ENCODE measurements around the gene ZRANB3. TPM values are rescaled to one million over a fixed set of nuclear protein-coding genes. Genes with fewer than 3 reads are reported as not detected.
"Not testable (repeated sequence)": the region's sequence is repeated elsewhere in the genome, so short reads cannot be mapped to it uniquely, and the experiment has no call there.

Gene ZRANB3
- total RNA-seq, 2 donors from 2014 or later: 8.6 to 20.0 TPM

DNA sequence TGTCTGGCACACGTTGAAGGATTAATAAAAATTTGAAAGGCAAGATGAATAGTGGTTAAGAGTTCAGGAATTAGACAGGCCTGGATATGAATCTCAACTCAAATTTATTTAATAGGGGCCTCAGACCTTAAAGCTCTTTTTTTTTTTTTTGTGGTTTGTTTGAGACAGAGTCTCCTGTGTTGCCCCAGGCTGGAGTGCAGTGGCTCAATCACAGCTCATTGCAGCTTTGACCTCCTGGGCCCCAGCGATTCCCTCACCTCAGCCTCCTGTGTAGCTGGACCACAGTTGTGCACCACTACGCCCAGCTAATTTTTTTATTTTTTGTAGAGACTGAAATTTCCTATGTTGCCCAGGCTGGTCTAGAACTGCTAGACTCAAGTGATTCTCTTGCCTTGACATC lies 3.0 kb downstream of the ZRANB3 start:
- no peak overlapping the region for H3K27ac Mint-ChIP-seq
- peaks cover 8% of the 10 kb centered on the region for H3K4me1 Mint-ChIP-seq
- no peaks in the 10 kb centered on the region for H3K9me3 Mint-ChIP-seq
- no peaks in the 10 kb centered on the region for H3K27me3 Mint-ChIP-seq
- peaks cover 9% of the 10 kb centered on the region for H3K36me3 Mint-ChIP-seq (ENCODE audit: low read depth)
- H3K4me3 Mint-ChIP-seq: no peak overlapping the region
- ATAC-seq (replicated peaks): no peak

DNA sequence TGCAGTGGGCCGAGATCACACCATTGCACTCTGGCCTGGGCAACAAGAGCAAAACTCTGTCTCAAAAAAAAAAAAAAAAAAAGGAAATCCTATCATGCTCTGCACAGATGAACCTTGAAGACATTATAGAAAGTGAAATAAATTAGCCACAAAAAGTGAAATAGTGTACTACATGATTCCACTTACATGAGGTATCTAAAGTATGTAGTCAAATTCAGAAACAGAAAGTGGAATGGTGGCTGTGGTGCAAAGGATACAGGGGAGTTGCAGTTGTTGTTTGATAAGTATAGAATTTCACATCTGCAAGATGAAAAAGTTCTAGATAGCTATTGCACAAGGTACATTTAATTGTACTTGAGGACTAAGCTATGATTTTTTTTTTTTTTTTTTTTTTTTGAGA lies 5.2 kb downstream of the ZRANB3 start:
- H3K27me3 Mint-ChIP-seq: no peaks in the 10 kb centered on the region
- H3K4me3 Mint-ChIP-seq: no peak overlapping the region
- no peak overlapping the region for H3K27ac Mint-ChIP-seq
- peaks cover 4% of the 10 kb centered on the region for H3K4me1 Mint-ChIP-seq
- peaks cover 9% of the 10 kb centered on the region for H3K36me3 Mint-ChIP-seq (ENCODE audit: low read depth)
- H3K9me3 Mint-ChIP-seq: no peaks in the 10 kb centered on the region
- ATAC-seq (replicated peaks): no peak

DNA sequence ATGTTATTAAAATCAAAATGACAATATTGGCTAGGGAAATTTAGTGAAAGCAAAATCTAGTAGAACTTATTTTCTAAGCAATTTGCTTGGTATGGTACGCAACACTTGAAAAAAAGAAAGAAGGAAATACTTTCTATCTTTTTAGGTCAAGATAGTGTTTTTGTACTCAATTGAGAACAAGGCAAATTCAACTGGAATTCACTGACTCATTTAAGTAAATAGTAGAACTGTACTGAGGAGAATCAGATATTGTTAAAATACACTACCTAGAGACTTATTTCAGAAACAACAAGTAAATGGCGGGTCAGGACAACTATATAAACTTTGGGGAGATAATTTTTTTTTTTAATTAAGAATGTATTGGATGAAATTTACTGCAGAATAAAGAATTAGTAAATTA lies 18.9 kb downstream of the ZRANB3 start:
- no peaks in the 10 kb centered on the region for H3K9me3 Mint-ChIP-seq
- no peak overlapping the region for H3K27ac Mint-ChIP-seq
- no peak for ATAC-seq (replicated peaks)
- H3K27me3 Mint-ChIP-seq: no peaks in the 10 kb centered on the region
- H3K4me3 Mint-ChIP-seq: no peak overlapping the region
- no peaks in the 10 kb centered on the region for H3K4me1 Mint-ChIP-seq
- no peaks in the 10 kb centered on the region for H3K36me3 Mint-ChIP-seq (ENCODE audit: low read depth)

DNA sequence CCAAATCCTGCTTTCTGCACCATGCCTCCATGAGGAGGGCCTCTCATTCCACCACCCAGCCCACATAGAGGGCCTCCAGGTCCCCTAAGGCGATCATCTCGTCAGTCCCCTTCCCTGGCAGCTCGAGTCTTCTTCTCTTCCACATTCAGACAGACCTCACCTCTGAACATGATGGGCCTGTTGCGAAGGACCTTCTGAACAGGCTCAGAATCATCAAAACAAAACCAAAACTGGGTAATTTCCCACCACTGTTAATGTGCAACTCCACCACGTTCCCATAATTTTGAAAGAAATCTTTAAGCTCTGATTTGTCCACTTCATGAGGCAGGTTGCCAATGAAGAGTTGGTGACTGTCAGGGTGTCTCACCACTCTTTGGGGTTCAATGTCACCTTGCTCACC lies 20.4 kb downstream of the ZRANB3 start:
- H3K4me1 Mint-ChIP-seq: no peaks in the 10 kb centered on the region
- H3K9me3 Mint-ChIP-seq: no peaks in the 10 kb centered on the region
- no peaks in the 10 kb centered on the region for H3K36me3 Mint-ChIP-seq (ENCODE audit: low read depth)
- H3K4me3 Mint-ChIP-seq: peak overlapping the region; percentile 11
- ATAC-seq (replicated peaks): peak; percentile 48
- no peaks in the 10 kb centered on the region for H3K27me3 Mint-ChIP-seq
- no peak overlapping the region for H3K27ac Mint-ChIP-seq

DNA sequence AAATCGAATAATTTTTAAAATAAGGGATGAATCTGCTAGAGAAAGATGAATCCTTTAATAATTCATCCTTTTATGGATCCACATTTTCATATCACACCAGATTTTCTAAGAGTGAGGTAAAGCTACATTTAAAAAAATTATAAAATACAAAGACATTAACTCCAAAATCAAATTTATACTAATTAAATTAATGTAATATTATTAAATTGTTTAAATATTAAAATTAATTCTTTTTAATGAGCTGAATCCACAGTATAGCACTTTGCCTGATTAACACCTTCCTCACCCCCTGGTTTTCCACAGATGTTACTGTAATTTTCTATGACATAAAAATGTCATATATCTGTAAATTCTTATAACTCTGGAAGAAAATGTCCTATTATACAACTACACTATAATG lies 26.2 kb downstream of the ZRANB3 start:
- no peak overlapping the region for H3K27ac Mint-ChIP-seq
- H3K27me3 Mint-ChIP-seq: no peaks in the 10 kb centered on the region
- peaks cover 19% of the 10 kb centered on the region for H3K36me3 Mint-ChIP-seq (ENCODE audit: low read depth)
- no peaks in the 10 kb centered on the region for H3K4me1 Mint-ChIP-seq
- peaks cover under 1% of the 10 kb centered on the region for H3K9me3 Mint-ChIP-seq
- ATAC-seq (replicated peaks): no peak
- H3K4me3 Mint-ChIP-seq: no peak overlapping the region

DNA sequence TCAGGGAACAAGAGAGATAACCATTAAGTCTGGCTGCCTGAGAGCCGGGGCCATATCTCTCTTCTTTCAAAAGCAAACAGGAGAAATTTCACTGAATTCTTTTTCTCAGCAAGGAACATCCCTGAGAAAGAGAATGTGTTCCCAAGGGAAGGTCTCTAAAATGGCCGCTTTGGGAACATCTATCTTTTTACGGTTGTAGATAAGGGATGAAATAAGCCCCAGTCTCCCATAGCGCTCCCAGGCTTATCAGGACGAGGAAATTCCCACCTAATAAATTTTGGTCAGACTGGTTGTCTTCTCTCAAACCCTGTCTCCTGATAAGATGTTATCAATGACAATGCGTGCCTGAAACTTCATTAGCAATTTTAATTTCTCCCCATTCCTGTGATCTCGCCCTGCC lies 32.4 kb downstream of the ZRANB3 start:
- peaks cover 22% of the 10 kb centered on the region for H3K36me3 Mint-ChIP-seq (ENCODE audit: low read depth)
- not testable (repeated sequence) for H3K27ac Mint-ChIP-seq; H3K4me1 Mint-ChIP-seq; H3K27me3 Mint-ChIP-seq; ATAC-seq (replicated peaks); H3K4me3 Mint-ChIP-seq; H3K9me3 Mint-ChIP-seq

DNA sequence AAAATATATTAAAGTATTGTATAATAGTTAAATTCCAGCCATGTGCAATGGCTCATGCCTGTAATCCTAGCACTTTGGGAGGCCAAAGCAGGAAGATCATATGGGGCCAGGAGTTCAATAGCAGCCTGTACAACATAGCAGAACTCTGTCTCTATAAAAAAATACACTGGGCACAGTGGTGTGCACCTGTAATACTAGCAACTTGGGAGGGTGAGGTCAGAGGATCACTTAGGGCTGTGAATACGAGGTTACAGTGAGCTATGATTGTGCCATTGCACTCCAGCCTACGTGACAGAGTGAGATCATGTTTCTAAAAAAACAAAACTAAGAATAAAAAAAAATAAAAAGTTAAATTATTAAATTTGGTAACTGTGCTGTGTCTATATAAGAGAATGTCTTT lies 36.1 kb downstream of the ZRANB3 start:
- no peak overlapping the region for H3K4me3 Mint-ChIP-seq
- no peaks in the 10 kb centered on the region for H3K4me1 Mint-ChIP-seq
- H3K27ac Mint-ChIP-seq: no peak overlapping the region
- no peak for ATAC-seq (replicated peaks)
- H3K36me3 Mint-ChIP-seq (ENCODE audit: low read depth): peaks cover 8% of the 10 kb centered on the region
- H3K9me3 Mint-ChIP-seq: peaks cover 10% of the 10 kb centered on the region
- no peaks in the 10 kb centered on the region for H3K27me3 Mint-ChIP-seq

DNA sequence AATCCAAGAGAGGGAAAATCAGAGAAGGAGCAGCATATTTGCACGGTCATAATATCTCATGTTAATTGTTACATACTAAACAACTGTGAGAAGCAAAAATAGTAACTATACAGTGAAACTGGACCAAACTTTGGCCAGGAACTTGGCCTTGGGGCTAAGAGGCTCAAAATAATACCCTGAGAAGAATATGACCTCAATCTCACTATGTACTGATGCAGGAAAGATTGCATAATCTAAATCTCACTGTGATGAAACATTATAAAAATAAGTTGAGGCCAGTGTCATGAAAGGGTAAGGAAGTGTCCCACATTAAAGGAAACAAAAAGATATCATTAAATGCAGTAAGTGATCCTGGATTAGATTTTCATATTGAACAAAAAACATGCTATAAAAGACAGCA lies 36.5 kb downstream of the ZRANB3 start:
- H3K4me1 Mint-ChIP-seq: no peaks in the 10 kb centered on the region
- H3K9me3 Mint-ChIP-seq: peaks cover 7% of the 10 kb centered on the region
- ATAC-seq (replicated peaks): no peak
- H3K27me3 Mint-ChIP-seq: no peaks in the 10 kb centered on the region
- H3K36me3 Mint-ChIP-seq (ENCODE audit: low read depth): peaks cover 8% of the 10 kb centered on the region
- no peak overlapping the region for H3K27ac Mint-ChIP-seq
- H3K4me3 Mint-ChIP-seq: no peak overlapping the region

DNA sequence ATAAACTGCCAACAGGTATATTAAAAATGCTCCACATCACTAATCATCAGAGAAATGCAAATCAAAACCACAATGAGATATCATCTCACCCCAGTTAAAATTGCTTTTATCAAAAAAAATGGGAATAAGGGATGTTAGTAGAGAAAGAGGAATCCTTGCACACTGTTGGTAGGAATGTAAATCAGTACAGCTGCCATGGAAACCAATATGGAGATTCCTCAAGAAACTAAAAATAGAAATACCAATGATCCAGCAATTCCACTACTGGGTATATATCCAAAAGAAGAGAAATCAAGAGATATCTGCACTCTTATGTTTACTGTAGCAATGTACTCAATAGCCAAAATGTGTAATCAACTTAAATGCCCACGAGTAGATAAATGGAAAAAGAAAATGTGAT lies 40.6 kb downstream of the ZRANB3 start:
- H3K4me3 Mint-ChIP-seq: no peak overlapping the region
- H3K4me1 Mint-ChIP-seq: no peaks in the 10 kb centered on the region
- H3K36me3 Mint-ChIP-seq (ENCODE audit: low read depth): no peaks in the 10 kb centered on the region
- no peaks in the 10 kb centered on the region for H3K27me3 Mint-ChIP-seq
- no peaks in the 10 kb centered on the region for H3K9me3 Mint-ChIP-seq
- no peak for ATAC-seq (replicated peaks)
- H3K27ac Mint-ChIP-seq: no peak overlapping the region

DNA sequence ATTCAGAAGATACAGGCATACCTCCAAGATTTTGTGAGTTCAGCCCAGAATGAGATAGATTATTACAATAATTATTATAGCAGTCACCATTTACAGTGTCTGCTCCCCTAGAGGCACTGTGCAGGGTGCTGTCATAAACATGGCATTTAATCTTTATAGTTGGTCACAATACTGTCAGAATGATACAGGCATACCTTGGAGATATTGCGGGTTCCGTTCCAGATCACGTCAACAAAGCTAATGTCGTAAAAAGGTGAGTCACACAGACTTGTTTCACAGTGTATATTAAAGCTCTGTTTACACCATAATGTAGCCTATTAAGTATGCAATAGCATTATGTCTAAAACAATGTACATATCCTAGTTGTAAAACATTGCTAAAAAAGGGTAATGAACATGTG lies 45.6 kb downstream of the ZRANB3 start:
- Mint-ChIP-seq H3K4me3 (no peak overlapping the region), H3K9me3 (no peaks in the 10 kb centered on the region), H3K27me3 (no peaks in the 10 kb centered on the region), H3K27ac (no peak overlapping the region), H3K36me3 (ENCODE audit: low read depth) (no peaks in the 10 kb centered on the region), H3K4me1 (no peaks in the 10 kb centered on the region)
- ATAC-seq (replicated peaks): no peak

DNA sequence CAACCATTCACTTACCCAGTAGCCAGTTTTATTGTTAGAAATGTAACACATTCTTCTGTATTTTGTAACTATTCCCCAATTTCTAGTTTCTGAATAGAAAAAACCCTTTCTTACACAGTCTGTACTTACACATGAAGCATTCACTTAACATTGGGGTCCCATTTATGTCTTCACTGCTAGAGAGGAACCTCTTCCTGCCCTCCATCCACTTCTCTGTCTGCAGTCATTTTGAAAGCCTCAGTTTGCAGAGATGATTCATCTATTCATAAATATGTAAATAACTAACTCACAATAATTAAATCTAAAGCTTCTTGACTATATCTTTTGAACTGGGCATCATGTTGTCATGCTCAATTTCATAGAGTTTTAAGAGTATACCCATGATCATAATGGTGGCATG lies 55.9 kb downstream of the ZRANB3 start:
- ATAC-seq (replicated peaks): no peak
- Mint-ChIP-seq H3K9me3 (no peaks in the 10 kb centered on the region), H3K27me3 (no peaks in the 10 kb centered on the region), H3K4me3 (no peak overlapping the region), H3K36me3 (ENCODE audit: low read depth) (no peaks in the 10 kb centered on the region), H3K27ac (no peak overlapping the region), H3K4me1 (no peaks in the 10 kb centered on the region)

DNA sequence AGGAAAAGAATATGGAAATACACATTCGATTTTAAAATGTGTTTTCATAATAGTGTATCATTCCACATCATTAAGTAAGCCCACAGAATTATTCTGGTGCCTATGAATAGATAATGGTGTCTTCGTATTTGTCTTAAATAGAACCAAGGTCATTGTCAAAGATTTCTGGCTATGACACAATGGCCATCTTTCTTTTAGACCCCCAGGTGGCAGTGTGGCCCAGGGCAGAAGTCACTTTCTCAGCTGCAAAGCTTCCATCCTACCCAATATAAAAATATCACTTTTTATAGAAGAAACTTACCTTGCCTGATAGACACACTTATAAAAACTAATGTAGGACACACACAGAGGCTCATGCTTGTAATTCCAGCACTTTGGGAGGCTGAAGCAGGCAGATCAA lies 57.5 kb downstream of the ZRANB3 start:
- H3K9me3 Mint-ChIP-seq: no peaks in the 10 kb centered on the region
- no peak overlapping the region for H3K4me3 Mint-ChIP-seq
- no peaks in the 10 kb centered on the region for H3K4me1 Mint-ChIP-seq
- H3K27me3 Mint-ChIP-seq: no peaks in the 10 kb centered on the region
- ATAC-seq (replicated peaks): no peak
- no peaks in the 10 kb centered on the region for H3K36me3 Mint-ChIP-seq (ENCODE audit: low read depth)
- H3K27ac Mint-ChIP-seq: no peak overlapping the region

DNA sequence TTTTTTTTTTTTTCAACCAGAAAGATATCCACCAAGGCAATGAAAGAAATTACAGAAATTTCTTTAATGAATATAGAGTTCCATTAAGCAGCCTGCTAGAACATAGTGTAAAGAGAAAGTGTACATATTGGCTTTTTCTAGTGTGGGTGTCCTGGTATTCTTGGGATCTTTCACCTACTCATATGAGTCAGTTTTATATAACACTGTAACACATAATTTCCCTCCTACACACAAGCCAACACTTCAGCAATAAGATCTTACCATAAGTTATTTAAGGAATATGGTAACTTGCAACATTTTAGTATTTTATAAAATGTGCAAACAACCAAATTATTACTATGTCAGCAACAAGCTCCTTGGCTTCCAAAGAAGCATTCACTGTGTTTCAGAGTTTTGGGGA lies 59.9 kb downstream of the ZRANB3 start:
- H3K27ac Mint-ChIP-seq: no peak overlapping the region
- H3K4me3 Mint-ChIP-seq: no peak overlapping the region
- ATAC-seq (replicated peaks): no peak
- no peaks in the 10 kb centered on the region for H3K9me3 Mint-ChIP-seq
- no peaks in the 10 kb centered on the region for H3K27me3 Mint-ChIP-seq
- no peaks in the 10 kb centered on the region for H3K36me3 Mint-ChIP-seq (ENCODE audit: low read depth)
- H3K4me1 Mint-ChIP-seq: no peaks in the 10 kb centered on the region

DNA sequence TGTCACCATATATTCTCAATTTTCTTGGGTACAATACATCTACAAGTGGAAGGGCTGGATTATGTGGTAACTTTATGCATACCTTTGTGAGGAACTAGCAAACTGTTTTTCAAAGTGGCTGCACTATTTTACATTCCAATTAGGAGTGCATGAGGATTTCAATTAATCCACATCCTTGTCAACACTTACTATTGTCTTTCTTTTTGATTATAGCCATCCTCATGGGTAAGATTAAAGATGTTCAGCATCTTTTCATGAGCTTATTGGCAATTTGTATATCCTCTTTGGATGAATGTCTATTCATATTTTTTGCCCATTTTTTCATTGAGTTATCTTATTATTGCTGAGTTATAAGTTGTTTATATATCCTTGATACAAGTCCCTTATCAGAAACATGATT lies 73.7 kb downstream of the ZRANB3 start:
- H3K4me1 Mint-ChIP-seq: no peaks in the 10 kb centered on the region

DNA sequence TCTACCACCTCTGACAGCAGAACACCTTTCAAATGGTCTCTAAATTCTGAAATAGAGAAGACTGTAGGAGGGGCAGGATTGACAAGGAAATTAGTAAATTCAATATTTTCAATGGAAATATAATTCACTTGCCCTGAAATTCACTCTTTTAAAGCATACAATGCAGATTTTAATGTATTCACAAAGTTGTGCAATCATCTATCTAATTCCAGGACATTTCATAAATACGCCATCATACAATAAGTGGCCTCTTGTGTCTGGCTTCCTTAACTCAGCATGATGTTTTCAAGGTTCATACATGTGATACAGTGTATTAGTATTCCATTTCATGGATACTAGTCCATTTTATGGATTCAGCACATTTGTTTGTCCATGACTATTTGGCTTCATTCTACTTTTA lies 74.2 kb downstream of the ZRANB3 start:
- Mint-ChIP-seq H3K27ac (no peak overlapping the region), H3K4me3 (no peak overlapping the region), H3K27me3 (no peaks in the 10 kb centered on the region), H3K36me3 (ENCODE audit: low read depth) (peaks cover 6% of the 10 kb centered on the region), H3K4me1 (no peaks in the 10 kb centered on the region), H3K9me3 (peaks cover 10% of the 10 kb centered on the region)
- ATAC-seq (replicated peaks): no peak

More for the DNA sequence above, 73.7 kb downstream of the ZRANB3 start:
- ATAC-seq (replicated peaks): no peak
- no peak overlapping the region for H3K4me3 Mint-ChIP-seq
- no peak overlapping the region for H3K27ac Mint-ChIP-seq
- H3K9me3 Mint-ChIP-seq: peaks cover 9% of the 10 kb centered on the region
- H3K36me3 Mint-ChIP-seq (ENCODE audit: low read depth): peaks cover 5% of the 10 kb centered on the region
- H3K27me3 Mint-ChIP-seq: no peaks in the 10 kb centered on the region

DNA sequence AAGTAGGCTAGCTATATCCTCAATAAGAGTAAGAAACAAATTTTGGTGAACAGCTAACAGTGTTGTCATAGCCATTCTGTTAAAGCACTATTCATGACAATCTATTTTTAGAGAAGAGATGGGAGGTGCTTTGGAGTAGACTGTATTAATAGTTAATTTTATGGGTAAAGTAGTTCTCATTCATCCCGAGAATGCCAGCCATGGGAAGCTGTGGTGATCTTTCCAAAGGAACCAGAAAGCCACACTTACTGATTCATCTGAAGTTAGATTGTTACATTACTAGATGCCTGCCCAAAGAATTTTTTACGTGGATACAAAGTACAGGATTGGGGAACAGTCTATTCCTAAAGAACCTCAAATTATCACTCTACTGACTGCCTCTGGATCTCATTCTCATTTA lies 74.6 kb downstream of the ZRANB3 start:
- ATAC-seq (replicated peaks): no peak
- Mint-ChIP-seq H3K36me3 (ENCODE audit: low read depth) (peaks cover 10% of the 10 kb centered on the region), H3K4me1 (no peaks in the 10 kb centered on the region)

More for the DNA sequence above, 74.6 kb downstream of the ZRANB3 start:
- Mint-ChIP-seq H3K4me3 (no peak overlapping the region), H3K9me3 (peaks cover 14% of the 10 kb centered on the region), H3K27me3 (no peaks in the 10 kb centered on the region), H3K27ac (no peak overlapping the region)

Measured in activated T-helper 17 cell treated with anti-CD3 and anti-CD28 coated beads, Interleukin-2, amount 50 U/mL, for 72 hours (primary cell).